Common myeloid progenitor, CD34-positive (primary cell): ENCODE measurements around the gene MED25. TPM values are rescaled to one million over a fixed set of nuclear protein-coding genes. Genes with fewer than 3 reads are reported as not detected.

Source experiments
- CTCF ChIA-PET: fragments of 350-600 bp; sonication (Branson Sonifier 250); formaldehyde crosslinking; loops from one replicate; lab custom pipeline; 2021; ENCODE audit warnings: antibody characterized with exemption; lab: Charles Lee
- POLR2A ChIA-PET: fragments of 350-600 bp; sonication (Branson Sonifier 250); formaldehyde crosslinking; loops from one replicate; lab custom pipeline; 2021; ENCODE audit warnings: antibody characterized with exemption; lab: Charles Lee
- DNase-seq, 3 donors: peaks; one replicate each; pipeline versions ENCODE4 v3.0.0 to v3.0.0-alpha.2; 2013
- H3K27ac ChIP-seq, 2 experiments: 1 replicate in 1 of 2; 2 replicates in 1 of 2; pipeline ENCODE4 v1.7.0; 2013; ENCODE audit warnings: inconsistent platforms in 2 of 2, low read length in 2 of 2, mild to moderate bottlenecking in 2 of 2, low read depth in 1 of 2, moderate library complexity in 1 of 2; ENCODE audit not compliant: severe bottlenecking in 2 of 2, insufficient read depth in 1 of 2, poor library complexity in 1 of 2
- H3K27me3 ChIP-seq, 5 experiments: replicated peaks in 2 of 5; 1 replicate in 3 of 5; 2 replicates in 2 of 5; pipeline versions ENCODE4 v1.6.1 to v1.7.0; 2013; ENCODE audit warnings: low read length in 4 of 5, mild to moderate bottlenecking in 2 of 5, moderate library complexity in 2 of 5, inconsistent platforms in 1 of 5; ENCODE audit not compliant: insufficient read depth in 5 of 5, control insufficient read depth in 4 of 5
- H3K36me3 ChIP-seq, 4 experiments: 1 replicate in 2 of 4; 2 replicates in 2 of 4; pipeline versions ENCODE4 v1.6.1 to v1.7.0; 2013; ENCODE audit warnings: low read length in 3 of 4, control low read depth in 1 of 4, mild to moderate bottlenecking in 1 of 4; ENCODE audit not compliant: control insufficient read depth in 4 of 4, insufficient read depth in 4 of 4
- H3K4me1 ChIP-seq, 4 experiments: 1 replicate in 3 of 4; 2 replicates in 1 of 4; pipeline versions ENCODE4 v1.6.1 to v1.7.1; 2013; ENCODE audit warnings: low read length in 3 of 4, mild to moderate bottlenecking in 3 of 4, control low read depth in 1 of 4, inconsistent platforms in 1 of 4, moderate library complexity in 1 of 4; ENCODE audit not compliant: control insufficient read depth in 4 of 4, insufficient read depth in 4 of 4; ENCODE audit errors: control extremely low read depth in 1 of 4
- H3K4me3 ChIP-seq, 7 experiments: 1 replicate in 4 of 7; 2 replicates in 3 of 7; pipeline versions ENCODE4 v1.5.1 to v1.7.0; 2013; ENCODE audit warnings: mild to moderate bottlenecking in 7 of 7, low read length in 6 of 7, moderate library complexity in 6 of 7, inconsistent platforms in 2 of 7, low read depth in 2 of 7, control low read depth in 1 of 7; ENCODE audit not compliant: insufficient read depth in 4 of 7, control insufficient read depth in 1 of 7; ENCODE audit errors: extremely low read depth in 1 of 7
- H3K9me3 ChIP-seq, 5 experiments: 1 replicate in 4 of 5; 2 replicates in 1 of 5; pipeline versions ENCODE4 v1.6.1 to v1.7.1; 2013; ENCODE audit warnings: low read length in 4 of 5, mild to moderate bottlenecking in 2 of 5, inconsistent platforms in 1 of 5, low read depth in 1 of 5, moderate library complexity in 1 of 5; ENCODE audit not compliant: control insufficient read depth in 4 of 5, insufficient read depth in 2 of 5; ENCODE audit errors: control extremely low read depth in 1 of 5
- WGBS: methylation state at CpG from one replicate; pipeline ENCODE4 v1.1.5; 2013; ENCODE audit not compliant: insufficient coverage; 5-methylcytosine and 5-hydroxymethylcytosine counted together
- polyA plus RNA-seq: library from polyadenylated mRNA; unstranded; fragments of 120-200 nt; gene quantifications from one replicate; pipeline ENCODE4 v1.2.1, GENCODE V29; 2013

Gene MED25
- 40.5 TPM for polyA plus RNA-seq

DNA sequence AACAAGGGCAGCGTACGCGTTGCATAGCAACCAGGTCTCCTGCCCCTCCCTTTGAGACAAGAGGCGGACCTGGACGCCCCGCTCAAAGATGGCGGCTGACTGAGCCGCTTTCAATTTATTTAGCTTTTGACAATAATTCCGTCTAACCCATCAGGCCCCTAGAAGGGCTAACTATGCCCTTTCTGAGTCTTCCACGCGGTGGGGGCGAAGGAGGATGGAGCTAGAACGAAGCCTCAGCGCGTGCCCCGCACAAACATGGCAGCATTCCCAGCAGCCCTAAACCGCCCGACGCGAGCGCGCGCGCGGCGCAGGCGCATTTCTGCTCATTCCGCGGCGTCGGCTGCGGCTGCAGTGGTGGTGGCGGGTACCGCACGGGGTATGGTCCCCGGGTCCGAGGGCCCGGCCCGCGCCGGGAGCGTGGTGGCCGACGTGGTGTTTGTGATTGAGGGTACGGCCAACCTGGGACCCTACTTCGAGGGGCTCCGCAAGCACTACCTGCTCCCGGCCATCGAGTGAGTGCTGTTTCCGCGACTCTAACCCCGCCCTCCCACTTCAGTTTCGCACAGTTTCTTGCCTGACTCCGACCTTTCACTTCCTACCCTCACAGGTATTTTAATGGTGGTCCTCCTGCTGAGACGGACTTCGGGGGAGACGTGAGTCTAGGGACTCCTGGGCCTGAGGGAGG lies at the start of gene MED25:
TSS of gene MED25 (plus strand) at position 326 of the 685 bp plus-strand sequence. CDS start at position 379, 53 bp downstream.
- WGBS = 0% methylated on average over 49 of the region's 57 CpGs
- CTCF ChIA-PET = interaction anchor here (1.0 to 1.4 kb wide), 2 partner anchors 26 to 39 kb away, joined by 3 to 4 read pairs; no protein-coding TSS in a partner anchor

DNA sequence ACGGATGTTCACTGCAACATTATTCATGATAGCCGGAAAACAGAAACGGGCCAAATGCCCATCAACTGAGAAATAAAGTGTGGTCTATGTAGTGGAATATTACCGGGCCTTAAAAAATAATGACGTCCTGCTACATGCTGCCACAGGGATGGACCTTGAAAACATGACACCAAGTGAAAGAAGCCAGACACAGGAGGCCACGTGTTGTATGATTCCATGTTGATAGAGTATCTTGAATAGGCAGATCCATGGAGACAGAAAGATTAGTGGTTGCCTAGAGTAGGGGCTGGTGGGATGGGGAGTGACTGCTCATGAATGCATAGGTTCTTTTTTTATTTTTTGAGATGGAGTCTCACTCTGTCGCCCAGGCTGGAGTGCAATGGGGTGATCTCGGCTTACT lies 47.6 kb upstream of the MED25 start:
- H3K36me3 ChIP-seq = peaks cover 0 to 25% (median 5%) of the 10 kb centered on the region in 4 experiments
- peaks cover 7 to 20% (median 14%) of the 10 kb centered on the region in 4 experiments for H3K4me1 ChIP-seq
- POLR2A ChIA-PET = no interaction called here
- WGBS = 95% methylated on average over 8 of the region's 8 CpGs
- H3K9me3 ChIP-seq = no peaks in the 10 kb centered on the region
- no peak overlapping the region for H3K27ac ChIP-seq
- DNase-seq = no peak
- no peak overlapping the region for H3K4me3 ChIP-seq
- CTCF ChIA-PET = no interaction called here
- no peaks in the 10 kb centered on the region for H3K27me3 ChIP-seq

More for the DNA sequence above, at the start of gene MED25:
- Histone ChIP-seq H3K9me3 (no peaks in the 10 kb centered on the region), H3K27ac (peak within 1 kb of the TSS; percentile 97 to 99), H3K27me3 (no peaks in the 10 kb centered on the region), H3K4me1 (peaks cover 3 to 26% (median 16%) of the 10 kb centered on the region in 4 experiments), H3K4me3 (peak within 1 kb of the TSS; percentile 77 to 99 (median 92)), H3K36me3 (peaks cover 1 to 21% (median 10%) of the 10 kb centered on the region in 4 experiments)
- peak; percentile 88 to 93 (median 93) for DNase-seq
- POLR2A ChIA-PET = interaction anchor here (1.0 to 1.3 kb wide), 2 partner anchors 13 to 47 kb away, joined by 3 to 4 read pairs; no protein-coding TSS in a partner anchor

DNA sequence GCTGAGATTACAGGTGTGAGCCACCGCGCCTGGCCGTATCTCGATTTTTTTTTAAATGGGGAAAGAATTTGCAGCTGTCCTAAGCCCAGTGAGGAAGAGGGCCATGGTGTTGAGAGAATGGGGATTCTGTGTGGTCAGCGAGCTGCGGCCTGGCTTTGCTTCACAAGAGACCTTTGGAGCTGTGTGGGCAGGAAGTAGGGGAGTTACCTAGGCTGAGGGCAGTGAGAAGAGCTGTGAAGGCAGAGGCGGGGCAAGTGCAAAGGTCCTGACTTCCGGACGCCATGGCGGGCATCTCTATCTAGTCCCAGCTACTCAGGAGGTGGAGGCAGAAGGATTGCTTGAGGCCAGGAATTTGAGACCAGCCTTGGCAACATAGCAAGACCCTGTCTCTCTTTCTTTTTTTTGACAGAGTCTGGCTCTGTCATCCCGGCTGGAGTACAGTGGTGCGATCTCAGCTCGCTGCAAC lies 46.4 kb upstream of the MED25 start:
- Histone ChIP-seq H3K27ac (no peak overlapping the region), H3K9me3 (no peaks in the 10 kb centered on the region), H3K36me3 (peaks cover 0 to 32% (median 10%) of the 10 kb centered on the region in 4 experiments), H3K27me3 (no peaks in the 10 kb centered on the region), H3K4me1 (peaks cover 7 to 14% (median 14%) of the 10 kb centered on the region in 4 experiments), H3K4me3 (no peak overlapping the region)
- DNase-seq = no peak
- ChIA-PET POLR2A (interaction anchor here (0.7 kb wide), 1 partner anchor 79 kb away, joined by 5 read pairs; no protein-coding TSS in a partner anchor), CTCF (no interaction called here)
- WGBS = 96% methylated on average over 8 of the region's 13 CpGs

DNA sequence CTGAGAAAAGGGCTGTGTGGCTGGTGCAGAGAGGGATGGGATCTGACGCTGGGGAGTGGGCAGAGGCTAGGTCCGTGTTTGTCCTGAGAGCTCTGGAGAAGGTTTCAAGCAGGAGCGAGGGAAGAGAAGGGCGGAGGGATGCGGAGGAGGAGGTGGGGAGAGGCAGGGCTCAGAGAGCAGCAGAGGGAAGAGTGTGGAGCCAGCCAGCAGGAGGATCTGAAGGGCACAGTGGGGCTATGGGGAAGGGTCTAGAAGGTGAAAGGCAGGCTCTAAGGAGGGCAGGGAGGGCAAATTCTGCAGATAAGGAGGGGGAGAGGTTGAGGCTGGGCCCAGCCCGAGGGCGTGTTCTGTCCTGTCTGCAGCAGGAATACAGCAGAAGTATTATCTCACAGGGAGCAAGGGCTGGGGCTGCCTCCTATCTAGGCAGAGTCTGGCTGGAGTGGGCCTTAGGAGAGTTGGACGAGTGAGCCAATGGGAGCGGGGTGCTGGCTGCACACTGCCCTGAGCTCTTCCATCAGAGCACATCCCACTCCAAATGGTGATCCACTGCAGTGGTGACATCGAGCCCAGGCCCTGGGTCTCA lies 45.1 kb upstream of the MED25 start:
- Histone ChIP-seq H3K9me3 (no peaks in the 10 kb centered on the region), H3K4me1 (peaks cover 1 to 7% (median 5%) of the 10 kb centered on the region in 4 experiments), H3K27me3 (no peaks in the 10 kb centered on the region), H3K36me3 (peaks cover 0 to 32% (median 10%) of the 10 kb centered on the region in 4 experiments), H3K27ac (no peak overlapping the region), H3K4me3 (no peak overlapping the region)
- no peak for DNase-seq
- POLR2A ChIA-PET = no interaction called here
- WGBS = 97% methylated on average over 9 of the region's 10 CpGs
- CTCF ChIA-PET = no interaction called here

DNA sequence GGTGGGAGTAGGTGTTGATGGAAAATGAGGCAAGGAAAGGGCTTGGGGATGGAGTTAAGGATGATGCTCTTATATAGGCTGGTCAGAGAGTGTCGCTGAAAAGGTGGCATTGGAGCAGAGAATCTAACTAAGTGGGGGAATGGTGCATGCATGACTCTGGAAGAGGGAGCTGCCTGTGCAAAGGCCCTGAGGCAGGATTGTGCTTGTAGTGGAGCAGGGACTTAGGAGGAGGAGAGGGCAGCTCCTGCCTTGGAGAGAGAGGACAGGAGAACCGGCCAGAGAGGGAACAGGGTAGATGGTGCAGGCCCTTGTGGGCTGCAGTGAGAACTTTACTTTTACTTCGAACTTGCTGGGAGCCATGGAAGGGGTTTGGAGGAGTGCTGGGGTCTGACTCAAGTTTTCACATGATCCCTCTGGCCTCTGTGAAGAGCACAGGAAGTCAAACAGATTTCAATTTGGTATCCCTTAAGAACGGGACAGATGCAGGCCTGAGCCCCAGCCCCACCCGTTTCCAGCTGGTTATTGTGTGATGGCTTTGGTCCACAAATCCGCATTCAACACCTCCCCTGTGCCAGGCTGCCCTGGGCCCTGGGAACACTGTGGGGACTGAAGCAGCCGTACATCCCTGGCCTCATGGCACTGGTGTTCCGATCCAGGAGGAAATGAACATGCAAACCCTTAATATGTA lies 44.3 kb upstream of the MED25 start:
- WGBS = 91% methylated on average over 8 of the region's 8 CpGs
- no peaks in the 10 kb centered on the region for H3K9me3 ChIP-seq
- POLR2A ChIA-PET = no interaction called here
- no peak overlapping the region for H3K4me3 ChIP-seq
- CTCF ChIA-PET = no interaction called here
- no peaks in the 10 kb centered on the region for H3K4me1 ChIP-seq
- H3K27ac ChIP-seq = peak overlapping the region in 1 of 2 experiments; percentile 52
- peaks cover 0 to 32% (median 10%) of the 10 kb centered on the region in 4 experiments for H3K36me3 ChIP-seq
- DNase-seq = no peak
- no peaks in the 10 kb centered on the region for H3K27me3 ChIP-seq

DNA sequence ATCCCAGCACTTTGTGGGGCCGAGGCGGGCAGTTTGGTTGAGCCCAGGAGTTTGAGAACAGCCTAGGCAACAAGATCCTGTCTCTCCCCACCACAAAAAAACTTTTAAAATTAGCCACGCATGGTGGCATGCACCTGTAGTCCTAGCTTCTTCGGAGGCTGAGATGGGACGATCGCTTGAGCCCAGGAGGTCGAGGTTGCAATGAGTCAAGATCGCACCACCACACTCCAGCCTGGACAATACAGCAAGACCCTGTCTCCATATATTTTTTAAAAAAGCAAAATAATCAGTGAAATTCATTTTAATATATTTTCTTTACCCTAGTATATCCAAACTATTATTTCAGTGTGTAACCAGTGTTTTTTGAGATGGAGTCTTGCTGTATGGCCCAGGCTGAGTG lies 43.1 kb upstream of the MED25 start:
- DNase-seq = no peak
- Histone ChIP-seq H3K27me3 (no peaks in the 10 kb centered on the region), H3K4me3 (no peak overlapping the region), H3K4me1 (peaks cover 0 to 2% (median 0%) of the 10 kb centered on the region in 4 experiments), H3K9me3 (no peaks in the 10 kb centered on the region), H3K27ac (no peak overlapping the region), H3K36me3 (peaks cover 0 to 36% (median 7%) of the 10 kb centered on the region in 4 experiments)
- ChIA-PET CTCF (no interaction called here), POLR2A (no interaction called here)
- 97% methylated on average over 6 of the region's 8 CpGs for WGBS
